ENCODE data around the gene WDSUB1. TPM values are rescaled to one million over a fixed set of nuclear protein-coding genes. Genes with fewer than 3 reads are reported as not detected.

The WDSUB1 gene, protein sequence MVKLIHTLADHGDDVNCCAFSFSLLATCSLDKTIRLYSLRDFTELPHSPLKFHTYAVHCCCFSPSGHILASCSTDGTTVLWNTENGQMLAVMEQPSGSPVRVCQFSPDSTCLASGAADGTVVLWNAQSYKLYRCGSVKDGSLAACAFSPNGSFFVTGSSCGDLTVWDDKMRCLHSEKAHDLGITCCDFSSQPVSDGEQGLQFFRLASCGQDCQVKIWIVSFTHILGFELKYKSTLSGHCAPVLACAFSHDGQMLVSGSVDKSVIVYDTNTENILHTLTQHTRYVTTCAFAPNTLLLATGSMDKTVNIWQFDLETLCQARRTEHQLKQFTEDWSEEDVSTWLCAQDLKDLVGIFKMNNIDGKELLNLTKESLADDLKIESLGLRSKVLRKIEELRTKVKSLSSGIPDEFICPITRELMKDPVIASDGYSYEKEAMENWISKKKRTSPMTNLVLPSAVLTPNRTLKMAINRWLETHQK
- total RNA-seq: 14.3 TPM

GRCh38 chr2:159285929-159286708 lies at the start of gene WDSUB1:
WDSUB1 (minus strand) TSS chr2:159286703; CDS start chr2:159283069, 3,634 bp downstream.
- DNase-seq (ENCODE audit: low spot score): peak; percentile 58

DNA sequence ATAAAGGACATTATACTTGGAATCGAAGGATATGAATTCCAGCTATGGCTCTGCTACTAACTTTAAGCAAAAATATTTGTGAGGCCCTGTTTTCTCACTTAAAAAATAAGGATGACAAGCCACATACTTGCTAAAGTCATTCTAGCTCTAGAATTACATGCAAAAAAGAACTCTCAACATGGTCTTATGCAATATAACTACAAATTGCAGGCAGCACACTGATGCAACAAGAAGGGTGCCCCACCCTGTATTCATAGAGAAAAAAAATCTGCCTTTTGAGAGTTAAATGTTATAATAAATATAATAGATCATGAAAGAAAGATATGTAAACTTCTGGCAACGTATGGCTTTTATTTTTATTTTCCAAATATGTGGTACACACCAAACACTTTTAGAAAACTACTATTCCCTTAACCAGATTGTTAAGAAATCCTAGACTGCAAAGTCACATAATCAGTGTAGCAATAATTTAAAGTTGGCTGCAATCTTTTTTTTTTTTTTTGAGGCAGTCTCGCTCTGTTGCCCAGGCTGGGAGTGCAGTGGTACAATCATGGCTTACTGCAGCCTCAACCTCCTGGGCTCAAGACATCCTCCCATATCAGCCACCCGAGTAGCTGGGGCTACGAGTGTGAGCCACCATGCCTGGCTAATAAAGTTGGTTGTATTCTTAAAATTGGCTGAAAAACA lies 40.2 kb upstream of the WDSUB1 start:
- no peak for DNase-seq (ENCODE audit: low spot score)

GRCh38 chr2:159322419-159322818 lies 35.9 kb upstream of the WDSUB1 start:
- DNase-seq (ENCODE audit: low spot score): no peak

- DNase-seq (ENCODE audit: low spot score): no peak
Measured at GRCh38 chr2:159317392-159318088, 31.0 kb upstream of the WDSUB1 start.

DNA sequence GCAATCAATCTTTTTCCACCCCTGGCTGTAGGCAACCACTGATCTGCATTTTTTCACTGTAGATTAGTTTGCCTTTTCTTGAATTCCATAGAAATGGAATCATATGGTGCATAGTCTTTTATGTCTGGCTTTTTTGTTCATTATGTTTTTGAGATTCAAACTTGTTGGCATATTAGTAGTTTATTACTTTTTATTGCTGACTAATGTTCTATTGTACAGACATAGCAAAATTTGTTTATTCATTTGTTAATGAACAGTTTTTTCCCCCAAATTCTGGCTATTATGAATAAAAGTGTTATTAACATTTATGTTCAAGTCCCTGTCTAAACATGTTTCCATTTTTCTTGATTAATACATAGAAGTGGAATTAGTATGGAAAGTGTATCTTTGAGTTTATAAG lies 21.4 kb upstream of the WDSUB1 start:
- DNase-seq (ENCODE audit: low spot score): no peak

- peak; percentile 54 for DNase-seq (ENCODE audit: low spot score)
Measured at GRCh38 chr2:159300586-159300985, 14.1 kb upstream of the WDSUB1 start.

DNA sequence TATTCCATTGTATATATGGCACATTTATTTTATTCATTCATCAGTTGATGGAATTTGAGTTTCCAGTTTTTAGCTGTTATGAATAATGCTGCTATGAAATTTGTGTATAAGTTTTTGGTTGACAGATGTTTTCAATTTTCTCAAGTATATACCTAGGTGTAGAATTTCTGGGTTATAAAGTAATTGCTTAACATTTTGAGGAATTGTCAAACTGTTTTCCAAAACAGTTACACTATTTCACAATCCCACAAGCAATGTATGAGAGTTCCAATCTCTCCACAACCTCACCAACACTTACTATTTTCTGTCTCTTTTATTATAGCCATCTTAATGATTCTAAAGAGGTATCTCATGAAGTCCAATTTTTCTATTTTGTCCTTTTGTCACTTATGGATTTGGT lies 12.5 kb upstream of the WDSUB1 start:
- no peak for DNase-seq (ENCODE audit: low spot score)

DNA sequence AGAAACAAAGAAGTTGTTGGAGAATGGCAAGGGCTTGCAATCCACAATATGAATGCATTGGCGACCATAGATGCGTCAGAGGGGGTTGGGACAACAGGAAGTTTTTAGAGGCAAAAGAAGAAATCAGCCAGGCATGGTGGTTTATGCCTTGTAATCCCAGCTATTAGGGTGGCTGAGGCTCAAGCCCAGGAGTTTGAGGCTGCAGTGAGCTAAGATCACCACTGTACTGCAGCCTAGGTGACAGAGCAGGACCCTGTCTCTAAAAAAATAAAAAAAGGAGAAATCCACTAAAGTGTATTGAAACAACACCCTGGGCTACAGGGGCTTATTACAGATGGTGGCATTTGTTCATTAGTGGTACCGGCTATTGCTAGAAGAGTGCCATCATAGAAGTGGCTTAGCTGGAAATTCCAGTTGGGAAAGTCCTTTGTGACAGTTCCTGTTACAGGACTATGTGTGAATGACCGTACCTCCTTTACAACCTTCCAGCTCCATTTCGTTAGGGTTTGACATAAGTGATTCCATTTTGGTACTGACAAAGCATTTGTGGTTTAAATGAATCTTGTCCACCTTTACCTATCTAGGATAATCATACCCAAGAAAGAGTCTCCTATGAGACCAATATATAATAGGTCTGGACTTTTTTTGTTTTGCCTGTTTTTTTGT lies 10.7 kb upstream of the WDSUB1 start:
- DNase-seq (ENCODE audit: low spot score): no peak

GRCh38 chr2:159292157-159292556 lies 5.7 kb upstream of the WDSUB1 start:
- DNase-seq (ENCODE audit: low spot score): no peak

DNA sequence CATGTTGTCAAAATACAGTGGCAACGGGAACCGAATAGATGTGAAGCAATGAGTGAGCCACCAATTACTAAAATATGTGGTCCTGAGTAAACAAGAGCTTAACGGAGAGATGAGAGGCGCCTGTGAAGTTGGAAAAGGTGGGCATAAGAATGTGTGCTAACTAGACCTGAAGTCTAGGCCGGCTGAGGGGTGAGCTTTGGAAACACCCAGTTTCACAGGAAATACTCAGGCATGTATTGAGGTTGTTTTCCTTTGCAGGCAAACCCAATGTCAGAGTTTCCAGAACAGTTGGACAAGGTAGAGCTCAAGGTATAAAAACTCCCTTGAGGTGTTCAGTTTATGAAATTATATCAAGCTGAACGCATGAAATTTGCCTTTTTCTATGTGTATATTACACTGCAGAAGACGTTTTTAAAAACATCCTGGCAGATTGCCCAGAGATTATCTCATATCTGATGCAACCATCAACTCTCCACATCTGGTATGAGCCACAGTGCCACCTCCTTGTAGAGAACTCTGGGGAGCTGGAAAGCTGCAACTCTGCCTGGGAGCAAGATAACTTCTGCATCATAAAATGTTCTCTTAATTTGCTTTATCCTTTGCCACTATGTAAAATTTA lies 3.9 kb upstream of the WDSUB1 start:
- no peak for DNase-seq (ENCODE audit: low spot score)

GRCh38 chr2:159287733-159288132 lies 1.2 kb upstream of the WDSUB1 start:
- no peak for DNase-seq (ENCODE audit: low spot score)

GRCh38 chr2:159286709-159287441 lies 372 bp upstream of the WDSUB1 start:
- DNase-seq (ENCODE audit: low spot score): peak; percentile 98

DNA sequence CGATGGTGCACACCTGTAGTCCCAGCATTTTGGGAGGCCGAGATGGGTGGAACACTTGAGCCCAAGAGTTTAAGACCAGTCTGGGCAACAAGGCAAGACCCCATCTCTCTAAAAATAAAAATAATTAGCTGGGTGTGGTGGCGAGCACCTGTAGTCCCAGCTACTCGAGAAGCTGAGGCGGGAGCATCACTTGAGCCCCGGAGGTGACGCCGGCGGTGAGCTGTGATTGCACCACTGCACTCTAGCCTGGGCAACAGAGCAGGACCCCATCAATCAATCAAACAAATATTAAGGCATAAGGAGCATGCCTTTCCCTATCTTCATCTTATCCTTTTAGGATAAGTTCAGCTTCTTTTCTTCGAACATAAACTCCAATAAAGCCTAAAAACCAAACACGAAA lies 1.1 kb downstream of the WDSUB1 start:
- no peak for DNase-seq (ENCODE audit: low spot score)

DNA sequence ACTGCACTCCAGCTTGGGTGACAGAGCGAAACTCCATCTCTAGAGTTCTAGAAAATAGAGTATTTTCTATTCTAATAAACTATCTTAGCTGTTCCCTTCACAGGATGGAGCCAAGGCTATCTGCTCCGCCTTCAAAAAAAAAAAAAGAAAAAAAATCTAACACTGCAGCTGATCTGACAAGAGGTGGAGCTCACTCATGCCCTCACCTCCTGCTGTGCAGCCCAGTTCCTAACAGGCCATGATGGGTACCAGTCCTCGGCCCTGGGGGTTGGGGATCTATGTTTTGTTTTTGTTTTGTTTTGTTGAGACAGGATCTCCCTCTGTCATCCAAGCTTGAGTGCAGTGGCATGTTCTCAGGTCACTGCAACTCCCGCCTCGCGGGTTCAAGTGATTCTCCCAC lies 3.0 kb downstream of the WDSUB1 start:
- no peak for DNase-seq (ENCODE audit: low spot score)

- DNase-seq (ENCODE audit: low spot score): no peak
Measured at GRCh38 chr2:159281002-159281401, 5.5 kb downstream of the WDSUB1 start.

GRCh38 chr2:159279700-159280099 lies 6.8 kb downstream of the WDSUB1 start:
- no peak for DNase-seq (ENCODE audit: low spot score)

GRCh38 chr2:159275111-159275510 lies 11.4 kb downstream of the WDSUB1 start:
- DNase-seq (ENCODE audit: low spot score): no peak

GRCh38 chr2:159272156-159272555 lies 14.3 kb downstream of the WDSUB1 start:
- no peak for DNase-seq (ENCODE audit: low spot score)

DNA sequence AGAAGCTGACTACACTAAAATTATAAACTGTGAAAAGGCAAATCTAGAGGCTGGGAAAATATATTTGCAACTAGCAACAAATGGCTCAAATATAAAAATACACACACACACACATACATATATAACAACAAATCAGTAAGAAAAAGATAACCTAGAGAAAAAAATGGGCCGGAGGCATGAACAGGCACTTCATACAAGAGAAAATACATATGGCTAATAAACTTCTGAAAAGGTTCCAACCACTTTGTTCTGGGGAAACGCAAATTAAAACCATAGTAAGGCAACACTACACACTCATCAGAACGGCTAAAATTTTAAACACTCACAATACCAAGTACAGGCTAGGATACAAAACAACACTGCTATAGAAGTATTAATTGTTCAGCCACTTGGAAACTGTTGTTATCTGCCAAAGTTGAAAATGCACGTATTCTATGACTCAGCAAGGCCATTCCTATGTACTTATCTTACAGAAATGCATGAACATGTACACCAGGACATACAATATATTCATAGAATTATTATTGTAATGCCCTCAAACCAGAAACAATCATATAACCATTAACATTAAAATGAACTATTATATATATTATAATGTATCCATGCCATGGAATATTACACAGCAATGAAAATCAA lies 15.6 kb downstream of the WDSUB1 start:
- DNase-seq (ENCODE audit: low spot score): no peak

Measured in mucosa of gallbladder (tissue), 1 donor.